Inferior parietal cortex (tissue), 1 donor: Measurements from ENCODE around the gene PABPC4L.
"Not testable (repeated sequence)": the region's sequence is repeated elsewhere in the genome, so short reads cannot be mapped to it uniquely, and the experiment has no call there.

Source experiments
- DNase-seq: peaks from one replicate; pipeline ENCODE4 v3.0.0-alpha.2; 2016; ENCODE audit errors: extremely low spot score

Gene PABPC4L

GRCh38 chr4:134201216-134202161 is at the start of gene PABPC4L:
TSS of gene PABPC4L (minus strand) at chr4:134201789. CDS start at chr4:134201019, 770 bp downstream.
- DNase-seq = no peak

- no peak for DNase-seq
Observed at GRCh38 chr4:134251322-134251721, 49.7 kb upstream of the PABPC4L start.

GRCh38 chr4:134243742-134244713 is 42.4 kb upstream of the PABPC4L start:
- no peak for DNase-seq

- no peak for DNase-seq
Observed at GRCh38 chr4:134219043-134219442, 17.5 kb upstream of the PABPC4L start.

GRCh38 chr4:134216411-134216810 is 14.8 kb upstream of the PABPC4L start:
- DNase-seq = no peak

- DNase-seq = no peak
Observed at GRCh38 chr4:134215620-134216344, 14.2 kb upstream of the PABPC4L start.

GRCh38 chr4:134207955-134208354 is 6.4 kb upstream of the PABPC4L start:
- not testable (repeated sequence) for DNase-seq

- DNase-seq = no peak
Observed at GRCh38 chr4:134202166-134202956, 772 bp upstream of the PABPC4L start.

- DNase-seq = no peak
Observed at GRCh38 chr4:134200811-134201215, 776 bp downstream of the PABPC4L start.

- DNase-seq = no peak
Observed at GRCh38 chr4:134189949-134190348, 11.6 kb downstream of the PABPC4L start.

- DNase-seq = no peak
Observed at GRCh38 chr4:134189480-134189879, 12.1 kb downstream of the PABPC4L start.

- DNase-seq = no peak
Observed at GRCh38 chr4:134178706-134179105, 22.9 kb downstream of the PABPC4L start.

GRCh38 chr4:134174271-134174670 is 27.3 kb downstream of the PABPC4L start:
- DNase-seq = no peak

GRCh38 chr4:134160211-134160610 is 41.4 kb downstream of the PABPC4L start:
- DNase-seq = no peak

GRCh38 chr4:134154097-134154496 is 47.5 kb downstream of the PABPC4L start:
- no peak for DNase-seq

- DNase-seq = no peak
Observed at GRCh38 chr4:134147941-134148340, 53.6 kb downstream of the PABPC4L start.
